Glutamatergic neuron (in vitro differentiated cells): Measurements from ENCODE around the gene SERTM1. TPM values are rescaled to one million over a fixed set of nuclear protein-coding genes. Genes with fewer than 3 reads are reported as not detected.

Experiments
- DNase-seq: peaks from one replicate; pipeline ENCODE4 v3.0.0; 2022
- H3K27ac Mint-ChIP-seq: one replicate; pipeline ENCODE4 v1.8.0; 2020; ENCODE audit warnings: mild to moderate bottlenecking, mixed read lengths, inconsistent platforms; ENCODE audit not compliant: unreplicated experiment
- H3K27me3 Mint-ChIP-seq: one replicate; pipeline ENCODE4 v1.8.0; 2020; ENCODE audit warnings: mild to moderate bottlenecking, moderate library complexity, mixed read lengths, inconsistent platforms; ENCODE audit not compliant: unreplicated experiment
- H3K36me3 Mint-ChIP-seq: one replicate; pipeline ENCODE4 v1.8.0; 2020; ENCODE audit warnings: mild to moderate bottlenecking, mixed read lengths, inconsistent platforms; ENCODE audit not compliant: unreplicated experiment
- H3K4me1 Mint-ChIP-seq: one replicate; pipeline ENCODE4 v1.8.0; 2020; ENCODE audit warnings: mild to moderate bottlenecking, low read depth, mixed read lengths, inconsistent platforms; ENCODE audit not compliant: unreplicated experiment
- H3K4me3 Mint-ChIP-seq: one replicate; pipeline ENCODE4 v1.8.0; 2020; ENCODE audit warnings: mild to moderate bottlenecking, mixed read lengths, inconsistent platforms; ENCODE audit not compliant: unreplicated experiment
- H3K9me3 Mint-ChIP-seq: one replicate; pipeline ENCODE4 v1.8.0; 2020; ENCODE audit warnings: mild to moderate bottlenecking, moderate library complexity, mixed read lengths, inconsistent platforms; ENCODE audit not compliant: unreplicated experiment
- CTCF ChIP-seq: fragments of 200-600 bp; sonication (generic); IDR thresholded peaks from one replicate; pipeline ENCODE4 v1.5.0; 2021; ENCODE audit not compliant: partially characterized antibody, unreplicated experiment
- total RNA-seq: library from RNA; stranded (reverse); fragmentation: NEBNext Ultra II Directional; extraction: Animal tissue kit (Norgen Biotek cat#: 25700); gene quantifications from one replicate; pipeline ENCODE4 v1.2.1, GENCODE V29; 2021; ENCODE audit not compliant: unreplicated experiment

SERTM1 gene
- total RNA-seq, 1 donor from 2014 or later: 0.88 TPM

- Mint-ChIP-seq H3K9me3 (peaks cover 2% of the 10 kb centered on the region), H3K4me1 (peaks cover 9% of the 10 kb centered on the region), H3K4me3 (peak overlapping the region; percentile 97), H3K27me3 (peaks cover 11% of the 10 kb centered on the region), H3K36me3 (no peaks in the 10 kb centered on the region), H3K27ac (no peak overlapping the region)
- no peak for DNase-seq
- TF ChIP-seq CTCF: no peak
Measured at GRCh38 chr13:36674337-36675212, 755 bp downstream of the SERTM1 start.

- DNase-seq: no peak
- peak overlapping the region; percentile 97 for H3K4me3 Mint-ChIP-seq
- H3K27ac Mint-ChIP-seq: no peak overlapping the region
- peaks cover 2% of the 10 kb centered on the region for H3K9me3 Mint-ChIP-seq
- H3K4me1 Mint-ChIP-seq: peaks cover 9% of the 10 kb centered on the region
- peaks cover 9% of the 10 kb centered on the region for H3K27me3 Mint-ChIP-seq
- H3K36me3 Mint-ChIP-seq: no peaks in the 10 kb centered on the region
- TF ChIP-seq CTCF: no peak
Measured at GRCh38 chr13:36675213-36675536, 1.4 kb downstream of the SERTM1 start.

GRCh38 chr13:36680913-36681312 is 7.1 kb downstream of the SERTM1 start:
- no peak for DNase-seq
- Mint-ChIP-seq H3K4me3 (no peak overlapping the region), H3K36me3 (no peaks in the 10 kb centered on the region), H3K27ac (no peak overlapping the region), H3K27me3 (peaks cover 2% of the 10 kb centered on the region), H3K9me3 (no peaks in the 10 kb centered on the region), H3K4me1 (peaks cover 3% of the 10 kb centered on the region)
- no peak for TF ChIP-seq CTCF

DNA sequence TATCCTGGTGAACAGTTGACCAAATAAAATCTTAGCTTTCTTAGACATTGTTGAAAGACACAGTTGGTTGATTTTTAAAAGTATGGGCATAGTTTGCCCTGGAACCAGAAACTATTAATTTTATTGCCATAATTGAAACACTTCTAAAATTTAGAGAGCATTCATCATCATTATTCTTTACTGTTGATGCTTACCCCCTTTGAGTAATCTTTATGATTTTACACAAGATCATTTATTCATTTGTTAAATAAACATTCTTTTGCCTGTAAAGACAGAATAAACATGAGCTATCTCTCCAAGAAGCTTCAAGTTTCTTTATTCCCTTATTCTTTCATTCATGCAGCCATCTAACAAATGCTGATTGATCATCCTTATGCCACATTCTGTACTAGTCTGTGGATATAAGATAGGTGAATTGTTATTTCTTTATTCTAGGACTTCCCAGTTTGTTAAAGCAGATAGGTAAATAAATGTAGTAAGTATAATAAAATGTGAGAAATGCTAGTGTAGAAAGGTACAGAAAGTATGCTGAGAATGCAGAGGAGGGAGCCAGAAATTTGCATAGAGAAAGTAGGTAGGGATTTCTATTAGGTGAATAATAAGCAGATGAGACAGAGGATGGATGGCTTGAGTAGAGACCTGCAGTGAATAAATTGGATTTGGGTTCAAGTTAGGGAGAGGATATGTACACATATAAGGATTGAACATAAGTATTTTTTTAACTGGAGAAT is 8.2 kb downstream of the SERTM1 start:
- Mint-ChIP-seq H3K27ac (no peak overlapping the region), H3K27me3 (peaks cover 2% of the 10 kb centered on the region), H3K4me3 (no peak overlapping the region), H3K9me3 (no peaks in the 10 kb centered on the region), H3K36me3 (no peaks in the 10 kb centered on the region), H3K4me1 (peaks cover 2% of the 10 kb centered on the region)
- no peak for TF ChIP-seq CTCF
- DNase-seq: no peak

- no peaks in the 10 kb centered on the region for H3K4me1 Mint-ChIP-seq
- no peak overlapping the region for H3K27ac Mint-ChIP-seq
- H3K9me3 Mint-ChIP-seq: no peaks in the 10 kb centered on the region
- no peak for DNase-seq
- no peak overlapping the region for H3K4me3 Mint-ChIP-seq
- peaks cover 2% of the 10 kb centered on the region for H3K27me3 Mint-ChIP-seq
- TF ChIP-seq CTCF: no peak
- H3K36me3 Mint-ChIP-seq: no peaks in the 10 kb centered on the region
Measured at GRCh38 chr13:36683701-36684100, 9.9 kb downstream of the SERTM1 start.
